Measurements from ENCODE around the gene KRT34.

Gene KRT34

GRCh38 chr17:41403404-41404023 lies 21.4 kb upstream of the KRT34 start:
- TF ChIP-seq, protein P1, sequence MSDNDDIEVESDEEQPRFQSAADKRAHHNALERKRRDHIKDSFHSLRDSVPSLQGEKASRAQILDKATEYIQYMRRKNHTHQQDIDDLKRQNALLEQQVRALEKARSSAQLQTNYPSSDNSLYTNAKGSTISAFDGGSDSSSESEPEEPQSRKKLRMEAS (IDR thresholded peaks at IDR 0.05) = no peak
- TF ChIP-seq REST (IDR thresholded peaks at IDR 0.05; ENCODE audit: low read depth) (no peak), USF1 (IDR thresholded peaks at IDR 0.05) (no peak), TAF1 (IDR thresholded peaks at IDR 0.05; ENCODE audit: low read depth) (no peak), EP300 (IDR thresholded peaks at IDR 0.05; ENCODE audit: borderline replicate concordance) (no peak), TCF12 (IDR thresholded peaks at IDR 0.05; ENCODE audit: low read depth) (no peak), EGR1 (IDR thresholded peaks at IDR 0.05) (no peak), RAD21 (IDR thresholded peaks at IDR 0.05; ENCODE audit: low read depth) (no peak), NFIC (IDR thresholded peaks at IDR 0.05) (no peak), YY1 (IDR thresholded peaks at IDR 0.05; ENCODE audit: low read depth) (no peak)

- TF ChIP-seq RAD21 (IDR thresholded peaks at IDR 0.05; ENCODE audit: low read depth) (no peak), EP300 (IDR thresholded peaks at IDR 0.05; ENCODE audit: borderline replicate concordance) (no peak), TEAD4 (IDR thresholded peaks at IDR 0.05) (no peak), NFIC (IDR thresholded peaks at IDR 0.05) (no peak), TCF12 (IDR thresholded peaks at IDR 0.05; ENCODE audit: low read depth) (no peak), FOXM1 (IDR thresholded peaks at IDR 0.05; ENCODE audit: borderline replicate concordance, low read depth) (no peak)
Observed at GRCh38 chr17:41402161-41402560, 20.1 kb upstream of the KRT34 start.

GRCh38 chr17:41396996-41397660 lies 15.0 kb upstream of the KRT34 start, which contains the start of gene KRT31:
KRT31 (minus strand) TSS chr17:41397608; CDS start chr17:41397539, 69 bp downstream.
- TF ChIP-seq CEBPB (IDR thresholded peaks at IDR 0.05) = no peak
- TF ChIP-seq EP300 (IDR thresholded peaks at IDR 0.05; ENCODE audit: borderline replicate concordance) = no peak
- TF ChIP-seq CREB1 (IDR thresholded peaks at IDR 0.05; ENCODE audit: low read depth) = no peak
- TF ChIP-seq TAF1 (IDR thresholded peaks at IDR 0.05; ENCODE audit: low read depth) = no peak
- TF ChIP-seq NFIC (IDR thresholded peaks at IDR 0.05) = no peak
- no peak for TF ChIP-seq RAD21 (IDR thresholded peaks at IDR 0.05; ENCODE audit: low read depth)
- TF ChIP-seq EGR1 (IDR thresholded peaks at IDR 0.05) = no peak
- no peak for TF ChIP-seq REST (IDR thresholded peaks at IDR 0.05; ENCODE audit: low read depth)
- no peak for TF ChIP-seq USF1 (IDR thresholded peaks at IDR 0.05)

GRCh38 chr17:41396340-41396739 lies 14.2 kb upstream of the KRT34 start:
- TF ChIP-seq CREB1 (IDR thresholded peaks at IDR 0.05; ENCODE audit: low read depth) (no peak), TCF12 (IDR thresholded peaks at IDR 0.05; ENCODE audit: low read depth) (no peak), USF1 (IDR thresholded peaks at IDR 0.05) (no peak), TAF1 (IDR thresholded peaks at IDR 0.05; ENCODE audit: low read depth) (no peak), TEAD4 (IDR thresholded peaks at IDR 0.05) (no peak), REST (IDR thresholded peaks at IDR 0.05; ENCODE audit: low read depth) (no peak), EGR1 (IDR thresholded peaks at IDR 0.05) (no peak), CEBPB (IDR thresholded peaks at IDR 0.05) (no peak), RAD21 (IDR thresholded peaks at IDR 0.05; ENCODE audit: low read depth) (no peak), ZBTB7A (IDR thresholded peaks at IDR 0.05; ENCODE audit: low read depth) (no peak), FOXM1 (IDR thresholded peaks at IDR 0.05; ENCODE audit: borderline replicate concordance, low read depth) (no peak), EP300 (IDR thresholded peaks at IDR 0.05; ENCODE audit: borderline replicate concordance) (no peak), NFIC (IDR thresholded peaks at IDR 0.05) (no peak), YY1 (IDR thresholded peaks at IDR 0.05; ENCODE audit: low read depth) (no peak)
- TF ChIP-seq, protein P1 (IDR thresholded peaks at IDR 0.05) = no peak
